Activated CD4-positive, alpha-beta T cell treated with anti-CD3 and anti-CD28 coated beads for 48 hours (primary cell): ENCODE measurements around the gene MS4A12.
"Not testable (repeated sequence)": the region's sequence is repeated elsewhere in the genome, so short reads cannot be mapped to it uniquely, and the experiment has no call there.

Experiments
- DNase-seq: peaks from one replicate; pipeline ENCODE4 v3.0.0-alpha.2; 2020

Gene MS4A12

GRCh38 chr11:60492488-60493009 is at the start of gene MS4A12:
Gene MS4A12, plus strand, starts transcription at chr11:60492778. Its CDS starts 4,541 bp downstream, at chr11:60497319.
- no peak for DNase-seq

- DNase-seq = no peak
Observed at GRCh38 chr11:60447070-60447469, 45.5 kb upstream of the MS4A12 start.

- DNase-seq = no peak
Observed at GRCh38 chr11:60447846-60448245, 44.7 kb upstream of the MS4A12 start.

- DNase-seq = not testable (repeated sequence)
Observed at GRCh38 chr11:60451185-60451584, 41.4 kb upstream of the MS4A12 start.

GRCh38 chr11:60454212-60454611 is 38.4 kb upstream of the MS4A12 start:
- no peak for DNase-seq

DNA sequence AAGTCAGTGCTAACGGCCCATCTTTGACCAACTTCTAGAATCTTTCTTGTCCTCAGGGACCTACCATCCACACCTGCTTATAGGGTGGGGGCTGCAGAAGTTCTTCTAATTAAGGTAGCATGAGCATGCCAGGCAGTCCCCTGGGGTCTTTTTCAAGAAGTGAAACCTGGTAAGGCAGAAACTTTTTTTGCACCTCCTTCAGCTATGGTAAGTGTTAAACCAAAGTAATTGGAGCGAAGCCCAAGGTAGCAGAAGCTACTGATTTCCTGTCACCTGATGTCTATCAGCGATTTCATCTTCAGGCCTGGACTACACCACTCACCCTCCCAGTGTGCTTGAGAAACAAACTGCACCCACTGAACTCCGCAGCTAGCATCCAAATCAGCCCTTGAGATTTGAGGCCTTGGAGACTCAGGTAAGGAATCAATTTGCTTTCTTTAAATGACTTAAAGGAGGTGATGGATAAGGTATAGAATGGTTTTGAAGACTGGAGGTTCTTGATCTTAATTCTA is 37.0 kb upstream of the MS4A12 start, which contains the start of gene MS4A1:
TSS of gene MS4A1 (plus strand) at position 317 of the 512 bp plus-strand sequence. CDS start 6,528 bp downstream, outside the sequence.
- DNase-seq = no peak

- no peak for DNase-seq
Observed at GRCh38 chr11:60457576-60457975, 35.0 kb upstream of the MS4A12 start.

- DNase-seq = no peak
Observed at GRCh38 chr11:60459345-60459744, 33.2 kb upstream of the MS4A12 start.

- DNase-seq = no peak
Observed at GRCh38 chr11:60468829-60469228, 23.7 kb upstream of the MS4A12 start.

DNA sequence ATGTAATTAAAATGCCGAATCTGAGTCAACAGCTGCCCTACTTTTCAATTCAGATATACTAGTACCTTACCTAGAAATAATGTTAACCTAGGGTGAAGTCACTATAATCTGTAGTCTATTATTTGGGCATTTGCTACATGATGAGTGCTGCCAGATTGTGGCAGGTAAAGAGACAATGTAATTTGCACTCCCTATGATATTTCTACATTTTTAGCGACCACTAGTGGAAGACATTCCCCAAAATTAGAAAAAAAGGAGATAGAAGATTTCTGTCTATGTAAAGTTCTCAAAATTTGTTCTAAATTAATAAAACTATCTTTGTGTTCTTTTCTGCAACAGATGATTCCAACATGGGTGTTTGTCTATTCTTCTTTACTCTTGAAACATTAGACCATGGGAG is 22.9 kb upstream of the MS4A12 start:
- no peak for DNase-seq

DNA sequence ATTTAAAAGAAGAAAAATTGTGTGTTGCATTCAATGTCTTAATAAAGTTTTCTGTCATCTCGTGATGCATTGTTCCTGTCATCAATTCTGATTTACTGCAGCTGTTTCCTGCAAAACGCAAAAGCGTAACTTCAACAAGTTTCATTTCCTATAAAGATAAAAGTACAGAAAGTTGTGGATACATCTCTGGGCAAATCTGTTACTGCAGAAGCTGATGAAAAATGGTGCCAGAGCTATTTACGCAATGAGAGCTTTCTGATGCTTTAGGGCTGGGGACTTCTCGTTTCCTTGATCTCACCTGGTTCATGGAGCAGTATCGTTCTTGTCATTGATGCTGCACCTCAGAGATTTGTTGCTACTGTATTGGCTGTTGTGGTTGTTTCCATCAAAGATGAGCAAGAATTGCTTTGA is 15.5 kb upstream of the MS4A12 start:
- no peak for DNase-seq

GRCh38 chr11:60482361-60482760 is 10.2 kb upstream of the MS4A12 start:
- DNase-seq = no peak

DNA sequence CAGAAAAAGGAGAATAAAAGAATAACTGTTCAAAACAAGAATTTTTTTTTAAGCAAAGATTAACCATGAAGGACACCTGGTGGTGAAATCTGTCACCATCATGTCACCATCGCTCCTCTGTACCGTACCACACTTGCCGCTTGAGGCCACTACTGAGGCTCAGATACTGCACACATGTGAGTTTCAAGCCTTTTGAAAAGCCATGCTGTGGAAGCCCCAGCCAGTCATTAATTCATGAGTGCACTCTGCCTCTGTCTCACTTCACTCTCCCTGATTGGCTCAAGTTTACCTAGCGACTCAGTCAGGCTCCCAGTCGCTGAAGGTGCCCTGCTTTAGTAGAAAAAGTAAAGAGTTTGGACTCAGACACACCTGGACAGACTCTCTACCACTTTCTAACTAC is 6.6 kb upstream of the MS4A12 start:
- peak; percentile 17 for DNase-seq

- no peak for DNase-seq
Observed at GRCh38 chr11:60493454-60493853, 876 bp downstream of the MS4A12 start.

DNA sequence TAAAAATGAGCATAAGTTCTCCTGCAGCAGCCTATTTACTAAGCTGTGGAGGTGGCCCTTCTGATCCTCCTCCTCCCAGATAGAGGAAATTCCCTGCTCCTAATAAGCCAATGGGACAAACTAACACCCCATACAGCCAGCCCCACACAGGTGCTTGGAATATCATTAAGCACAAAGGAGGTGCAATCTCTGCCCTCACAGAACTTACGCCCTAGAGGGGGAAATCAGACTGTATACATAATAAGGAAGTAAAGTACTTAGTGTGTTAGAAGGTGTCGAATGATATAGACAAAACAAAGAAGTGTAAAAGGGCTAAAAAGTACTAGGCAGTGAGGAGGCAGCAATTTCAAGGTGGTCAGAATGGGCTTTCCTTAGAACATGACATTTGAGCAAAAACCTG is 5.8 kb downstream of the MS4A12 start:
- no peak for DNase-seq

DNA sequence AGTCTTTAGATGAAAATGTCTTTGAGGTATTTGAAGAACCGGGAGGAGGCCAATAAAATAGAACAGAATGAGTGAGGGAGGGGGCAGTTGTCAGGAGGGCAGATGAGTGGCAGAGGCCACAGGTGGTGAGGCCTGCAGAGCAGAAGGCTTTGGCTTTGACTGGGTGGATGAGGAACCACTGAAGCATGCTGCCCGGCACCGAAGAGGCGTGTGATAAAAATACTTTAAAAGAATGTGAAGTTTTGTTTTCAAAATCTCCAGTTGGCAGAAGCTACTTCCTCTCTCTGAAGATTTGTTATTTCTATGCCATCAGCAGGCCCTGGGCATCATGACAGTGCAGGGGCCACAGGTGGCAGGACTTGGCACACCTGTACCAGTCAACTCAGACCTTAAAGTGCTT is 6.3 kb downstream of the MS4A12 start:
- DNase-seq = peak; percentile 16

GRCh38 chr11:60500276-60500910 is 7.8 kb downstream of the MS4A12 start:
- DNase-seq = no peak

- no peak for DNase-seq
Observed at GRCh38 chr11:60502221-60502775, 9.7 kb downstream of the MS4A12 start.

DNA sequence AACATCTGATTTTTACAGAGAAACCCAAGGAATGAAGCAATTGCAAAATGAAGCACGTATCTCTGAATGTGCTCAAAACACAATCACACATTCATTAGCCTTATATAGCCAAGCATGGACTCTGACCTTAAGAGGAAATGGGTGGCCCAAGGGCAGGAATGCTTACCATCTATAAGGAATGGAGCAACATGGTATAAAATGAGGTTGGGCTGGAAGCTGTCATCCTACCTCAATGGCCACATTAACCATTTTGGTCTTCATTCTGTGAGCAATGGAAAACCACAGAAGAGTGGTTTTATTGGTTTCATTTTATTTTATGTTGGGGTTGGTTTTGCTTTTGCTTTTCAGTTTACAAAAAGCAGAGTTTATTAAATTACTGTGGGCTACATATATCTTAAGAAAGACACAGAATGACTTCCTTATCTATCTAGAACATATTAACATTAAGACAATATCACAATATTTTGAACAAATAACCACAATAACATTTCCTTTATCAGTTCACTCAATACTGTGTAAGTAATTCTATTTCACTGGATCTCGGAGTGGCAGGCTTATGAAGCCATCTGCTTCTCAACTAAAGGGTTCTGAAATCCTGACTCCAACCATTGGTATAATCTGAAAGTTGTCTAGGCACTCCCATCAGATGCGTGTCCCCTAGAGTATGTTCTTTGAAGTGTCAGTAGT is 11.8 kb downstream of the MS4A12 start:
- DNase-seq = no peak

DNA sequence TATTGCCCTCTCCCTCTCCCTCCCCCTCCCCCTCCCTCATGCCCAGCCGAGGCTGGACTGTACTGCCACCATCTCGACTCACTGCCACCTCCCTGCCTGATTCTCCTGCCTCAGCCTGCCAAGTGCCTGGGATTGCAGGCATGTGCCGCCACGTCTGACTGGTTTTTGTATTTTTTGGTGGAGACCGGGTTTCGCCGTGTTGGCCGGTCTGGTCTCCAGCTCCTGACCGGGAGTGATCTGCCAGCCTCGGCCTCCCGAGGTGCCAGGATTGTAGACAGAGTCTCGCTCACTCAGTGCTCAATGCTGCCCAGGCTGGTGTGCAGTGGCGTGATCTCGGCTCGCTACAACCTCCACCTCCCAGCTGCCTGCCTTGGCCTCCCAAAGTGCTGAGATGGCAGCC is 17.0 kb downstream of the MS4A12 start:
- DNase-seq = not testable (repeated sequence)

GRCh38 chr11:60510209-60510608 is 17.6 kb downstream of the MS4A12 start:
- not testable (repeated sequence) for DNase-seq

DNA sequence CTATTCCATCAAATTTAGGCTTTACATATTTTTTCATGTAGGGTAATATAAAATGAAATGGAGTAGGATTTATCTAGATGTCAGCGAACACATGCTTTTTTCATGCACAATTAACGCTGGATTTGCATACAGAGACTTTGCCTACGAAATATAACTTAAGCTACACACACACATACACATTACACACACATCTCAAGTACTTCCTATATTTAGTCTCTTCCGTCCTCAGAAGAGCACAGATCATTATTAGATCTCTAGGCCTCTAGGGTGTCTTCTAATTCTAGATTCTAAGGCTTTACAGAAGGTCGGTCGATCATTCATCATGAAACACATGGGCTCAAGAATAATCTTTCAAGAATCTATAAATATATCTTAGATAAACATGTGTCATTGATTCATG is 18.8 kb downstream of the MS4A12 start:
- no peak for DNase-seq

- no peak for DNase-seq
Observed at GRCh38 chr11:60512651-60513225, 20.2 kb downstream of the MS4A12 start.
